ENCODE measurements around the gene FAM114A2. TPM values are rescaled to one million over a fixed set of nuclear protein-coding genes. Genes with fewer than 3 reads are reported as not detected.

Gene FAM114A2
- total RNA-seq, 1 experiment from 2014 or later = 12.8 TPM

DNA sequence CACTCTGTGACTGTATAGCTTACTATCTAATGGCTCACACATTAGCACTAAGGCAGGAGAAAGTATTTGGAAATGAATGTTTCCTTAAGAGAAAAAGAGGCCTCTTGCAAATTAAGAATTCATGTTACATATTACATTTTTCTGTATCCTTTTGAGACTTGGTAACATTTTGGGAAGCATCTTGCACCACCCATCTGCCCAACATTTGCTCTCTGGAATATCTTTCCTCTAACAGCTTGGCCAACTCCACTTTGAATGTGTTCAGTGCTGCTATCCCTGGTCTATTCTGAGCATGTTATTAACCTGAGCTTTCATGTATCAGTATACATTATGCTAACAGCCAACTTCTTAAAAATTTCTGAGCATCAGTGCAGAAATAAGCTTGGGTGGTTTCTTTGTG lies 27.3 kb upstream of the FAM114A2 start:
- H3K4me1 Mint-ChIP-seq = no peaks in the 10 kb centered on the region
- H4K91ac ChIP-seq (ENCODE audit: insufficient read length, low read depth, low read length) = no peak overlapping the region
- H2BK15ac ChIP-seq (ENCODE audit: low read depth, low read length) = no peak overlapping the region
- H3K27me3 Mint-ChIP-seq (ENCODE audit: low read depth) = peaks cover 1% of the 10 kb centered on the region
- no peaks in the 10 kb centered on the region for H3K27me3 ChIP-seq (ENCODE audit: insufficient read depth, low read length)
- no peak overlapping the region for H3K4me3 Mint-ChIP-seq
- no peaks in the 10 kb centered on the region for H4K20me1 ChIP-seq (ENCODE audit: control insufficient read depth, insufficient read depth, insufficient read length)
- no peaks in the 10 kb centered on the region; a peak in 1 of 5 replicates for H3K9me3 Mint-ChIP-seq
- no peak overlapping the region for H2BK5ac ChIP-seq (ENCODE audit: insufficient read length, low read length)
- no peak overlapping the region for H2BK12ac ChIP-seq (ENCODE audit: insufficient read length, low read depth, low read length)
- DNase-seq = no peak
- no peaks in the 10 kb centered on the region for H3K9me3 ChIP-seq (ENCODE audit: control insufficient read depth, low read depth, low read length)
- no peak overlapping the region for H4K8ac ChIP-seq (replicated peaks; ENCODE audit: insufficient read length, low read depth, low read length)
- H2BK20ac ChIP-seq (ENCODE audit: low read depth, low read length, poor library complexity, severe bottlenecking) = no peak overlapping the region
- H2AK5ac ChIP-seq (ENCODE audit: insufficient read length, low read length) = no peak overlapping the region
- H3K14ac ChIP-seq (ENCODE audit: insufficient read depth, low read length) = no peak overlapping the region
- H3K27ac ChIP-seq (ENCODE audit: insufficient read length, low read depth, low read length) = no peak overlapping the region
- H2AFZ ChIP-seq (ENCODE audit: low read length) = no peak overlapping the region
- no peaks in the 10 kb centered on the region for H3K23me2 ChIP-seq (ENCODE audit: insufficient read length, low read depth, low read length, poor library complexity, severe bottlenecking)
- no peak overlapping the region for H3K4ac ChIP-seq (ENCODE audit: low read depth, low read length)
- H3K79me1 ChIP-seq (ENCODE audit: insufficient read depth, low read depth, low read length, poor library complexity, severe bottlenecking) = no peaks in the 10 kb centered on the region
- no peak overlapping the region for H3K9ac ChIP-seq (ENCODE audit: extremely low read depth, insufficient read length, low read length)
- H4K5ac ChIP-seq (ENCODE audit: insufficient read length, low read depth, low read length) = no peak overlapping the region
- no peaks in the 10 kb centered on the region; a peak in 1 of 7 replicates for H3K36me3 Mint-ChIP-seq (ENCODE audit: insufficient read depth in 1 of 3, low read depth in 3 of 3)
- no peaks in the 10 kb centered on the region for H3K4me1 ChIP-seq (ENCODE audit: insufficient read depth, low read length)
- no peak overlapping the region for H2BK120ac ChIP-seq (ENCODE audit: low read depth, low read length, poor library complexity, severe bottlenecking)
- no peak overlapping the region for H3K56ac ChIP-seq (ENCODE audit: insufficient read length, low read depth, low read length)
- no peak overlapping the region for H3K23ac ChIP-seq (ENCODE audit: insufficient read length, low read depth, low read length)
- no peaks in the 10 kb centered on the region for H3K79me2 ChIP-seq (ENCODE audit: insufficient read depth, low read length)
- no peak overlapping the region for H3K18ac ChIP-seq (ENCODE audit: insufficient read length, low read depth, low read length)
- no peak overlapping the region for H3T11ph ChIP-seq (ENCODE audit: low read length)
- H3K27ac Mint-ChIP-seq = no peak overlapping the region
- TF ChIP-seq, protein P1, sequence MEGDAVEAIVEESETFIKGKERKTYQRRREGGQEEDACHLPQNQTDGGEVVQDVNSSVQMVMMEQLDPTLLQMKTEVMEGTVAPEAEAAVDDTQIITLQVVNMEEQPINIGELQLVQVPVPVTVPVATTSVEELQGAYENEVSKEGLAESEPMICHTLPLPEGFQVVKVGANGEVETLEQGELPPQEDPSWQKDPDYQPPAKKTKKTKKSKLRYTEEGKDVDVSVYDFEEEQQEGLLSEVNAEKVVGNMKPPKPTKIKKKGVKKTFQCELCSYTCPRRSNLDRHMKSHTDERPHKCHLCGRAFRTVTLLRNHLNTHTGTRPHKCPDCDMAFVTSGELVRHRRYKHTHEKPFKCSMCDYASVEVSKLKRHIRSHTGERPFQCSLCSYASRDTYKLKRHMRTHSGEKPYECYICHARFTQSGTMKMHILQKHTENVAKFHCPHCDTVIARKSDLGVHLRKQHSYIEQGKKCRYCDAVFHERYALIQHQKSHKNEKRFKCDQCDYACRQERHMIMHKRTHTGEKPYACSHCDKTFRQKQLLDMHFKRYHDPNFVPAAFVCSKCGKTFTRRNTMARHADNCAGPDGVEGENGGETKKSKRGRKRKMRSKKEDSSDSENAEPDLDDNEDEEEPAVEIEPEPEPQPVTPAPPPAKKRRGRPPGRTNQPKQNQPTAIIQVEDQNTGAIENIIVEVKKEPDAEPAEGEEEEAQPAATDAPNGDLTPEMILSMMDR (conservative IDR thresholded peaks at IDR 0.05) = no peak
- no peak overlapping the region for H3K4me2 ChIP-seq (ENCODE audit: insufficient read depth, insufficient read length, low read length)

Measured in H9 (cell line).